RWPE2 (cell line): ENCODE results near the gene LYL1.
A peak's percentile ranks its signal among the peaks of the same experiment; 100 is the strongest.

ENCODE experiments used
- ATAC-seq: fragments of 200-7000 bp; cut with Tn5 transposase; 3 replicates; pipeline ENCODE4 v1.9.1; 2021; ENCODE audit warnings: low read depth
- DNase-seq: peaks from one replicate; pipeline ENCODE4 v3.0.0-alpha.2; 2020; ENCODE audit warnings: low spot score
- H3K27ac ChIP-seq: fragments of 450-650 bp; 2 replicates; pipeline ENCODE4 v1.5.1; 2017; ENCODE audit warnings: mild to moderate bottlenecking; ENCODE audit not compliant: poor library complexity, severe bottlenecking
- H3K27me3 ChIP-seq: fragments of 250-450 bp; sonication (Bioruptor Pico); 2 replicates; pipeline ENCODE4 v1.5.1; 2021; ENCODE audit warnings: mild to moderate bottlenecking, moderate library complexity; ENCODE audit not compliant: insufficient read depth, poor library complexity, severe bottlenecking
- H3K36me3 ChIP-seq: fragments of 250-450 bp; sonication (Bioruptor Pico); 2 replicates; pipeline ENCODE4 v1.5.1; 2020; ENCODE audit warnings: low read depth, mild to moderate bottlenecking, moderate library complexity
- H3K4me1 ChIP-seq: fragments of 250-450 bp; sonication (Bioruptor Pico); 2 replicates; pipeline ENCODE4 v1.5.1; 2021; ENCODE audit warnings: mild to moderate bottlenecking, moderate library complexity; ENCODE audit not compliant: insufficient read depth, poor library complexity, severe bottlenecking
- H3K4me3 ChIP-seq: fragments of 250-450 bp; sonication (Bioruptor Pico); 2 replicates; pipeline ENCODE4 v1.5.1; 2021; ENCODE audit warnings: mild to moderate bottlenecking, moderate library complexity; ENCODE audit not compliant: severe bottlenecking
- H3K9me3 ChIP-seq: fragments of 250-450 bp; sonication (Bioruptor Pico); 2 replicates; pipeline ENCODE4 v1.5.1; 2021; ENCODE audit warnings: mild to moderate bottlenecking, moderate library complexity; ENCODE audit not compliant: severe bottlenecking
- TF ChIP-seq, protein P1 (sequence below): fragments of 450-650 bp; IDR thresholded peaks from one replicate; pipeline ENCODE4 v1.5.1; 2017; ENCODE audit warnings: mild to moderate bottlenecking, moderate library complexity; ENCODE audit not compliant: poor library complexity, severe bottlenecking

LYL1 gene

DNA sequence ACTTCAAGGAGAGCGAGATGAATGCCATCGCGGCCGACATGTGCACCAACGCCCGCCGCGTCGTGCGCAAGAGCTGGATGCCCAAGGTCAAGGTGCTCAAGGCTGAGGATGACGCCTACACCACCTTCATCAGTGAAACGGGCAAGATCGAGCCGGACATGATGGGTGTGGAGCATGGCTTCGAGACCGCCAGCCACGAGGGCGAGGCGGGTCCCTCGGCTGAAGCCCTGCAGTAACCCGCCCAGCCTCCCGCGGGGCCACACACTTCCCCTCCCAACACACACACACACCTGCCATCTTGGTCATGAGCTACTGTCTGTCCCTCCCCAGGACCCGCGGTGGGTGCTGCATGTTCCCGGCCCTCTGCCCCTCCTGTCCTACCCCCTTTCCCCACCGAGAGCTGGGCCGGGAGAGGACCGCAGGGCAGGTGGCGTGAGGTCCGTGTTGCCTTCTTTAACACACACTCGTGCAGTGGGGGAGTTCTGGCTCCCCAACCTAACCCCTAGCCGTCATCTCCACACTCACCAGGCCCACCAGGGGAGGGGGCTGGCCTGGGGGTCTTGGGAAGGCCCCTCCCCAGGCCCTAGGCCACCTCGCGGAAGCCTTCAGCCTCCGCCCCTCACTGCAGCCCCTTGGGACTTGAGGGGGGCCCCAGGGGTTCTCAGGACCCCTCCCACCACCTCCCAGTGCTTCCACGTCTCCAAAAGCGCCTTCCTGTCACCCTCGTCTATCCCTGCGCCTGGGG lies 35.7 kb upstream of the LYL1 start:
- Histone ChIP-seq H3K27me3 (no peaks in the 10 kb centered on the region), H3K27ac (no peak overlapping the region), H3K9me3 (no peaks in the 10 kb centered on the region), H3K4me1 (peaks cover 4% of the 10 kb centered on the region), H3K4me3 (no peak overlapping the region), H3K36me3 (peaks cover 41% of the 10 kb centered on the region)
- ATAC-seq (no peak), DNase-seq (no peak)
- TF ChIP-seq, protein P1, sequence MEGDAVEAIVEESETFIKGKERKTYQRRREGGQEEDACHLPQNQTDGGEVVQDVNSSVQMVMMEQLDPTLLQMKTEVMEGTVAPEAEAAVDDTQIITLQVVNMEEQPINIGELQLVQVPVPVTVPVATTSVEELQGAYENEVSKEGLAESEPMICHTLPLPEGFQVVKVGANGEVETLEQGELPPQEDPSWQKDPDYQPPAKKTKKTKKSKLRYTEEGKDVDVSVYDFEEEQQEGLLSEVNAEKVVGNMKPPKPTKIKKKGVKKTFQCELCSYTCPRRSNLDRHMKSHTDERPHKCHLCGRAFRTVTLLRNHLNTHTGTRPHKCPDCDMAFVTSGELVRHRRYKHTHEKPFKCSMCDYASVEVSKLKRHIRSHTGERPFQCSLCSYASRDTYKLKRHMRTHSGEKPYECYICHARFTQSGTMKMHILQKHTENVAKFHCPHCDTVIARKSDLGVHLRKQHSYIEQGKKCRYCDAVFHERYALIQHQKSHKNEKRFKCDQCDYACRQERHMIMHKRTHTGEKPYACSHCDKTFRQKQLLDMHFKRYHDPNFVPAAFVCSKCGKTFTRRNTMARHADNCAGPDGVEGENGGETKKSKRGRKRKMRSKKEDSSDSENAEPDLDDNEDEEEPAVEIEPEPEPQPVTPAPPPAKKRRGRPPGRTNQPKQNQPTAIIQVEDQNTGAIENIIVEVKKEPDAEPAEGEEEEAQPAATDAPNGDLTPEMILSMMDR, result no peak

DNA sequence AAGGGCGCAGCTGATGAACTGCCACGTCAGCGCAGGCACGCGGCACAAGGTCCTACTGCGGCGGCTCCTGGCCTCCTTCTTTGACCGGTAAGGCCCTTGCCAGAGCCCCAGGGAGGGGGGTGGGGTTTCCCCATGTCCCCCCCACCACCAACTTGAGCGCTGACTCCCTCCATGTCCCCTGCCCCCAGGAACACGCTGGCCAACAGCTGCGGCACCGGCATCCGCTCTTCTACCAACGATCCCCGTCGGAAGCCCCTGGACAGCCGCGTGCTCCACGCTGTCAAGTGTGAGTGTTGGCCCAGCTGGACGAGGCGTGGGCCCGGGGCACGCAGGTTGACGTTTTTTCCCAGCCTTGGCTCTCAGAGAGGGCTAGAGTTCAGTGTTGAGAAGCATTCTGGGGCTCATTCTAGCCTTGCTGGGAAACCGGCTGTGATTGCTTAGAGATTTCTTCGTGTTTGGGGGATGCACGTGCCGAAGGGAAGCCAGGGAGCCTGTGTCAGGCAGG lies 34.7 kb upstream of the LYL1 start:
- H3K4me1 ChIP-seq, result no peaks in the 10 kb centered on the region
- peaks cover 41% of the 10 kb centered on the region for H3K36me3 ChIP-seq
- H3K9me3 ChIP-seq, result no peaks in the 10 kb centered on the region
- H3K4me3 ChIP-seq, result no peak overlapping the region
- H3K27ac ChIP-seq, result no peak overlapping the region
- TF ChIP-seq, protein P1, result no peak
- ATAC-seq (no peak), DNase-seq (no peak)
- H3K27me3 ChIP-seq, result no peaks in the 10 kb centered on the region

DNA sequence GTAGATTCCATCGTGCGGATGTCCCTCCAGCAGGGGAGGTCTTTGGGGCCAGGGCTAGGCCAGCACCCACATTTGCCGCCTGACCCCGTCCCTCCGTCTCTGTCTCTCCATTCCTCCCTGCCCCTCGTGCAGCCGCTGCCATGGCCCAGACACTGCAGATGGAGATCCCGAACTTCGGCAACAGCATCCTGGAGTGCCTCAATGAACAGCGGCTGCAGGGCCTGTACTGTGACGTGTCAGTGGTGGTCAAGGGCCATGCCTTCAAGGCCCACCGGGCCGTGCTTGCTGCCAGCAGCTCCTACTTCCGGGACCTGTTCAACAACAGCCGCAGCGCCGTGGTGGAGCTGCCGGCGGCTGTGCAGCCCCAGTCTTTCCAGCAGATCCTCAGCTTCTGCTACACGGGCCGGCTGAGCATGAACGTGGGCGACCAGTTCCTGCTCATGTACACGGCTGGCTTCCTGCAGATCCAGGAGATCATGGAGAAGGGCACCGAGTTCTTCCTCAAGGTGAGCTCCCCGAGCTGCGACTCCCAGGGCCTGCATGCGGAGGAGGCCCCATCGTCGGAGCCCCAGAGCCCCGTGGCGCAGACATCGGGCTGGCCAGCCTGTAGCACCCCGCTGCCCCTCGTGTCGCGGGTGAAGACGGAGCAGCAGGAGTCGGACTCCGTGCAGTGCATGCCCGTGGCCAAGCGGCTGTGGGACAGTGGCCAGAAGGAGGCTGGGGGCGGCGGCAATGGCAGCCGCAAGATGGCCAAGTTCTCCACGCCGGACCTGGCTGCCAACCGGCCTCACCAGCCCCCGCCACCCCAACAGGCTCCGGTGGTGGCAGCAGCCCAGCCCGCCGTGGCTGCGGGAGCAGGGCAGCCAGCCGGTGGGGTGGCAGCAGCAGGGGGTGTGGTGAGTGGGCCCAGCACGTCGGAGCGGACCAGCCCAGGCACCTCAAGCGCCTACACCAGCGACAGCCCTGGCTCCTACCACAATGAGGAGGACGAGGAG lies 32.7 kb upstream of the LYL1 start:
- peaks cover 54% of the 10 kb centered on the region for H3K36me3 ChIP-seq
- H3K27me3 ChIP-seq, result no peaks in the 10 kb centered on the region
- ATAC-seq (no peak), DNase-seq (no peak)
- H3K4me3 ChIP-seq, result no peak overlapping the region
- no peak overlapping the region for H3K27ac ChIP-seq
- TF ChIP-seq, protein P1, result no peak
- H3K9me3 ChIP-seq, result no peaks in the 10 kb centered on the region
- H3K4me1 ChIP-seq, result no peaks in the 10 kb centered on the region

DNA sequence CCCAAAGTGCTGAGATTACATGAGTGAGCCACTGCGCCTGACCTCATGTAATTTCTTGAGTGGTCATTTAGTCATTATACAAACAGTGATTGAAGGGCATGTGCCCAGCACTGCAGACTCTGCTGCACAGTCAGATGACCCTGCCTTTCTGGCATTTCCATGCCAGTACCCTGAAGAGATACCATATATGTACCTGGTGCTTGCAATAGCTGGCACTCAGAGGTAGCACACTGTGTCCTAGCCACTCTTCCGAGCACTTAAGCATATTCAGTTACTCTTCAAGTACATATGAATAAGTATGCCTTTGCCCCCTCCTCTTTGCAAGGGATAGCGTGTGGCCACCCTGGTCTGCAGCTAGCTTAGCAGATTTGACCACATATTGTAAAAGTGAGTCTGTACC lies 32.0 kb upstream of the LYL1 start:
- TF ChIP-seq, protein P1, result no peak
- H3K4me3 ChIP-seq, result no peak overlapping the region
- no peaks in the 10 kb centered on the region for H3K4me1 ChIP-seq
- peak; percentile 33; the same call in 2 of the 3 replicates for ATAC-seq
- H3K36me3 ChIP-seq, result peaks cover 54% of the 10 kb centered on the region
- H3K27me3 ChIP-seq, result no peaks in the 10 kb centered on the region
- no peak overlapping the region for H3K27ac ChIP-seq
- no peak for DNase-seq
- H3K9me3 ChIP-seq, result no peaks in the 10 kb centered on the region
